Smooth muscle cell of the brain vasculature (primary cell): Measurements from ENCODE around the gene CARD8.
"Not testable (repeated sequence)": the region's sequence is repeated elsewhere in the genome, so short reads cannot be mapped to it uniquely, and the experiment has no call there.

Source experiments
- DNase-seq: peaks from one replicate; pipeline ENCODE4 v3.0.0-alpha.2; 2012; ENCODE audit warnings: low read depth, low spot score

CARD8 gene

DNA sequence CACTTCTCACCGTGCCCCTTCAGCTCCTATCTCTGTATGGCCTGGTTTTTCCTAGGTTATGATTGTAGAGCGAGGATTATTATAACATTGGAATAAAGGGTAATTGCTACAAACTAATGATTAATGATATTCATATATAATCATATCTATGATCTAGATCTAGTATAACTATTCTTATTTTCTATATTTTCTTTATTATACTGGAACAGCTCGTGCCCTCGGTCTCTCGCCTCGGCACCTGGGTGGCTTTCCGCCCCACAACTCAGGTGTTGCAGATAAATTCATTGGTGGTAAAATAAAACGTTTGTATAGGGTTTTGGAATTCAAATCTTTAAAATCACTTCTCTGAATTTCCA lies 4.6 kb upstream of the CARD8 start:
- not testable (repeated sequence) for DNase-seq

DNA sequence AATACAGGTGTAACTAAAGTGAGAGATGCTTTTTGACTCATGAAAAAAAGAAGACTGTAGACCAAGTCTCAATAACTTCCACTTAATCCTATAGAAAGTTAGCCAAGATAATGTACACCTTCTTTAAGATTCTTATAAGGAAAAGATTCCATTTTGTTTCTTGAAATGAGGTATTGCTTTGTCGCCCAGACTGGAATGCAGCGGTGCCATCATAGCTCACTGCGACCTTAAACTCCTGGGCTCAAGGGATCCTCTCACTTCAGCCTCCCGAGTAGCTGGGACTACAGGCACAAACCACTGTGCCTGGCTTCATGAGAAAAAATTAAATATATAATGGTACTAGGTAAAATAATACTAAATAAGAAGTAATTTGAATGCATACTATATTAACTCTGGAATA lies 3.3 kb upstream of the CARD8 start:
- not testable (repeated sequence) for DNase-seq

DNA sequence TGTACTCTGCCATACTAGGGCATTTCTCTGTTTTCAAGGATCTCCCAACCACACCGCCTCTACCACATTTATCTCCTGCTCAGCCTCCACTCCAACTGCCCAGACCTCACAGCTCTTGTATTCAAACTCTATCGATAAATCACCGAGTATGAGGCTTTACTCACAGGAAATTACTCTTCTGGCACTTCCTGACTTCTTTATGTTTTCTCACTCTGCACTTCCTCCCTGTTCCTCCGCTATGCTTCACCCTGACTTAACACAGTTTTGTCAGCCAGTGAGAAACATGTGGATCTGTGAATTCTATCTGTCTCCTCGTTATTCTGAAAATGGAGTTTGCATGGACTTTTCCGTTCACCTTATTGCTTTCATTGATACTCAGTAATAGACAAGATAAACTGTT lies 2.6 kb upstream of the CARD8 start:
- DNase-seq: no peak

DNA sequence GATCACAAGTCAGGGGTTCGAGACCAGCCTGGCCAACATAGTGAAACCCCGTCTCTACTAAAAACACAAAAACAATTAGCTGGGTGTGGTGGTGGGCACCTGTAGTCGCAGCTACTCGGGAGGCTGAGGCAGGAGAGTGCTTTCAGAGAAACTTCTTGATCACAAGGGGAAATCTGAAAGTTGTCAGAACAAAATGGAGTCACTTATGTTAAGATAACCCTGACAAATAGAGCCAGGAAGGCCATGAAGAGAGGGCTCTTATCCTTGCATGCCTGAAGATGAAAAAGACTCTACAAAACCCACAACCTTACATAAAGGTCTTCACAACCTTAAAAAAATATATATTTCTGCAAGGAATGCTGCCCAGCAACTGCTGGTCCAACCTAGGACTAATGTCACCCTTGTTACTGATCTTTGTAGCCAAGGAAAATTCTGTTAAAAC lies 1.2 kb downstream of the CARD8 start:
- DNase-seq: no peak

DNA sequence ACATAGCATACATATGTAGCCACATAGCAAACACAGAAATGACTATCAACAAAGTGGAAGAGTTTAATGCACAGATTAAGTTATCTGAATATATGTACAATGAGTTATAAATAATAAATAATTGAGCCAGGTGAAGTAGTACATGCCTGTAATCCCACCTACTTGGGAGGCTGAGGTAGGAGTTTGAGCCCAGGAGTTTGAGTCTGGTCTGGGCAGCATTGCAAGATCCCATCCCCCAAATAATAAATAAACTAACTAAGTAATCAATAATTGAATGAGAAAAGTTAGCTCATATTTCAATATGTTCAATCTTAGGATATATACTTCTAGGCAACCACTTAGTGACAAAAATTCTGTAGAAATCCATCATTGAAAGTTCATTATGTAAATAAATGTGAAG lies 1.7 kb downstream of the CARD8 start:
- no peak for DNase-seq

DNA sequence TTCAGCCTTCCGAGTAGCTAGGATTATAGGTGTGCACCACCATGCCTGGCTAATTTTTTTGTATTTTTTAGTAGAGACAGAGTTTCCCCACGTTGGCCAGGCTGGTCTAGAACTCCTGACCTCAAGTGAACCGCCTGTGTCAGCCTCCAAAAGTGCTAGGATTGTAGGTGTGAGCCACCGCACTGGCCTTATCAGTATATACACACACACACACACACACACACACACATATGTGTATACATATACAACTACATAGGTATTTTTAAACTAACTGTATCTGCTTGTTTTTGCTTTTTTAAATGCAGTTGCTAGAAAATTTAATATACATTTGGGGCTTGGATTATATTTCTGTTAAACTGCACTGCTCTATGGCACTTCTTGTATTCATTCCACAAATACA lies 3.1 kb downstream of the CARD8 start:
- no peak for DNase-seq

DNA sequence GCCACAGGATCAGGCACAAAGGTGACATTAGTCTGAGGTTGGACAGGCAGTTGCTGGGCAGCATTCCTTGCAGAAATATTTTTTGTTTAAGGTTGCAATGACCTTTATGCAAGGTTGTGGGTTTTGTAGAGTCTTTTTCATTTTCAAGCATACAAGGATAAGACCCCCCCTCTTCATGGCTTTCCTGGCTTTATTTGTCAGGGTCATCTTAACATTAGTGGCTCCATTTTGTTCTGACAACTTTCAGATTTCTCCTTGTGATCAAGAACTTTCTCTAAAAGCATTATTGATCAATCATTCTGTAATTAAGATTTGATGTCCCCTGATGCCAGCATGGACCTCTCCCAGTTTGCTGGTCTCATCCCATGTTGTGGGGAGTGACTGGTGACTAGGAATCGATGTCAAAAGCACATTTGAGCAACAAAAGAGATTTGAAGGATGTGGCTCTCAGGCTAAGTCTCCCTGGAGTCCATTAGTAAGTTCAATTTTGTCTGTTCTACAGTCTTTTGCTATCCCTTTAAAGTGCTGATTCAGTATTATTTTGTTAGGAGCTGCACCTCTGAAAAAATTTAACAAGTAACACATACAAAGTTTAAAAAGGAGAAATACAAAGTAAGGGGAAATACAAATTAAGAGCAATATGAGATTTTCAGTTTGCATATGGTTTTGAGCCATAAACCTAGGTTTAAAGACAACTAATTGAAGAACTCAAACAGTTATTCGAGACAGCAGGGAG lies 5.3 kb downstream of the CARD8 start:
- no peak for DNase-seq

DNA sequence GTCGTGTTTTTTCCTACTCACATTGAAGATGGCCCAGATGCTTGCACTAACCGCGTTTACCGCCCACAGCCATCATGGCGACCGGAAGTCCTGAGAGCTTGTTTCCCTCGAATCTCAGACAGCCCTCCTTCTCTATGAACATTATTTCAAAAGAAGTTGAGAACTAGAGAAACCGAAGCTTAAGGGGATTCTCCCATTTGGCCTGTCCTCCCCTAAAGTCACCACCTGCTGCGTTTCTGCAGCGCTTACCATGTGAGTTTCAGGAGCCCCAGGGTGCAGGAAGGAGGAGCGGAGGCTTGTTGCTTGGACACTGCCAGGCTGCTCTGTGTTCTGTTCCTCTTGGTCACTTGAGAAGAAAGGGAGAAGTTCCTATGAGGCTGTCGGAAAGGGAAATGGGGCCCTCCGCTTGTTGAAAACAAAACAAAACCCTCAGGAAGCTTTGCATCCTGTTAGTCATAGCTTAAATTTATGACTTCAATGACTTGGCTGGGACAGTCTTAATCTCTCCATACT lies 6.2 kb downstream of the CARD8 start:
- DNase-seq: no peak

DNA sequence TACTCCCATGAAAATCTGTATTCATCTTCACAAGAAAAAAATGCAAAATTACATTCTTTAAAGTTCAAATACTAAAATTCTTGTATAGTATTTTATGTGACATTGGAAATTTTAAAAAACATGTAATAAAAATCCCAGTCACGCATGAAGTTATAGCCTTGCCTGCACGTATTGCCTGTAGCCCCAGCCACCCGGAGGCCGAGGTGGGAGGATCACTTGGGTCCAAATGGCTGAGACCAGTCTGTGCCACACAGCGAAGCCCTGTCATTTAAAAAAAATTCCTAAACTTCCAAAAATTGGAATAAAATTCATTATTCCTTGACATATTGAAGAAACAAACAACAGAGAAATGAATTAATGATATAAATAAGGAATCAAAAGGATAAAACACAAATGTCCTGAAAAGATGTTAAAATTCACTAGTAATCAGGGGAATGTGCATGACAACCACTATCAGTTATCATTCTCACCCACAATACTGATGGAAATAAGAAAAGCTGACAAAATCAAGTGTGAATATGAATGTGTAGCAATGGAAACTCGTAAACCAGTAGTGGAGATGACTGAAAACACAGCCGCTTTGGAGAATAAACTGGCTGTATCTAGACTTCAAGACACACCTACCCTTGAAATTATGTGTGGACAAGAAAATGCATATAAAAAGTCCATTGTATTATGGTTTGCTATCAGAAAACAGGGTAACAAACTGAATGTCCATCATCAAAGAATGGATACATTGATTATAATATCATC lies 7.5 kb downstream of the CARD8 start:
- DNase-seq: no peak

DNA sequence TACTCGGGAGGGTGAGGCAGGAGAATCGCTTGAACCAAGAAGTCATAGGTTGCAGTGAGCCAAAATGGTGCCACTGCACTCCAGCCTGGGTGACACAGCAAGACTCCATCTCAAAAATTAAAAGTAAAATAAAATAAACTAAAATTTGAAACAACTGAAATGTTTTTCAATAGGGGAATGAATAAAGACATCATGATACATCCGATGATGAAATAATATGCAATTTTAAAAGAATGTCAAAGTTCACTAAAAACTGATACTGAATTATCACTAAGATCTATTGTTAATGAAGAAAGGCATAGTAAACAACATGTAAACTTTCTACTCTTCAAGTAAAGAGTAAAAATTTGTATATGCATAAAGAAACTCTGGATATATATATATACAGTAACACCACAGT lies 8.5 kb downstream of the CARD8 start:
- no peak for DNase-seq

DNA sequence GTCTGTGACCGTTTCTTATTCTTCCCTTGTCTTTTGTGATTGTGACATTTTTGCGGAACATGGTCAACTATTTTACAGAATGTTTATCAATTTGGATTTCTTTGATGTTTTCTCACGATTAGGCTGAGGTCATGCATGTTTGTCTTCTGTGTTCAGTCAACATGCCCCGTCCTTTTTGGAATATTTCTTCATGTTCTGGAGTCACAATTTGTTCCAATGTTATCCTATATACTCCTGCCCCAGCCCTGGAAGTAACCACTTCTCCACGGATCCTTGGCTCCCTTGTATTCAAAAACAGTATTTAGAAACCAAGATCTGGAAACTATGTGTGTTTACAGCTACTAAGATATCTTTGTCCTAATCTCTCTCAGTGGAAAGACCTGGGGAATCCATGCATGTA lies 9.6 kb downstream of the CARD8 start:
- no peak for DNase-seq

DNA sequence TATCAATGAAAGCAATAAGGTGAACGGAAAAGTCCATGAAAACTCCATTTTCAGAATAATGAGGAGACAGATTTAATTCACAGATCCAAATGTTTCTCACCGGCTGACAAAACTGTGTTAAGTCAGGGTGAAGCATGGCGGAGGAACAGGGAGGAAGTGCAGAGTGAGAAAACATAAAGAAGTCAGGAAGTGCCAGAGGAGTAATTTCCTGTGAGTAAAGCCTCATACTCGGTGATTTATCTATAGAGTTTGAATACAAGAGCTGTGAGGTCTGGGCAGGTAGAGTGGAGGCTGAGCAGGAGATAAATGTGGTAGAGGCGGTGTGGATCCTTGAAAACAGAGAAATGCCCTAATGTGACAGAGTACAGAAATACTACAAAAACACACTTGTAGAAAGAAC lies 11.4 kb downstream of the CARD8 start:
- no peak for DNase-seq

DNA sequence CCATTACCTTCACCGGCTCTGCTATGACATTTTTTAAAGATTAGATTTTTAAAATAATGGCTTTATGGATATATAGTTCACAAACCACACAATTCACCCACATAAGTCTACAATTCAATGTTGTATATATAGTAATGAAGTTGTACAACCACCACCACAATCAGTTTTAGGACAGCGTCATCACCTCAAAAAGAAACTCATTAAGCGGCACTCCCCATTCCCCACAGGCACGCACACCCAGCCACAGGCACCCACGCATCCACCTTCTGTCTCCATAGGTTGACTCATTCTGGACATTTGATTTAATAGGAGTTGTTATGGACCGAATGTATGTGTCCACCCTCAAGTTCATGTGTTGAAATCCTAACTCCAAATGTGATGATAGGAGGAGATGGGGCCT lies 13.9 kb downstream of the CARD8 start:
- not testable (repeated sequence) for DNase-seq

DNA sequence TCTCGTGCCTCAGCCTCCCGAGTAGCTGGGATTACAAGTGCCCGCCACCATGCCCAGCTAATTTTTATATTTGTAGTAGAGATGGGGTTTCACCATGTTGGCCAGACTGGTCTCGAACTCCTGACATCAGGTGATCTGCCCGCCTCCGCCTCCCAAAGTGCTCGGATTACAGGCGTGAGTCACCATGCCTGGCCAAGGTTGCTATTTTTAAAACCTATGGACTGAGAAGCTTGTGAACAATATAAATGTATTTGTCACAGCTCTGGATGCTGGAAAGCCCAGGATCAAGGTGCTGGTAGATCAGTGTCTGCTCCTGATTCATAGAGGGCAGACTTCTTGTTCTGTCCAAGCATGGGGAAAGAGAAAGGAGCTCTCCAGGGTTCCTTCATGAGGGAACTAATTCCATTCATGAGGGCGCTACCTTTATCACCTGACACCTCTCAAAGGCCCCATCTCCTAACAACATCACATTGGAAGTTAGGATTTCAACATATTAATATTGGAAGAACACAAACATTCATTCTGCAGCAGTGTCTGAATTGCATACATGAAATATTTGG lies 16.1 kb downstream of the CARD8 start:
- no peak for DNase-seq

DNA sequence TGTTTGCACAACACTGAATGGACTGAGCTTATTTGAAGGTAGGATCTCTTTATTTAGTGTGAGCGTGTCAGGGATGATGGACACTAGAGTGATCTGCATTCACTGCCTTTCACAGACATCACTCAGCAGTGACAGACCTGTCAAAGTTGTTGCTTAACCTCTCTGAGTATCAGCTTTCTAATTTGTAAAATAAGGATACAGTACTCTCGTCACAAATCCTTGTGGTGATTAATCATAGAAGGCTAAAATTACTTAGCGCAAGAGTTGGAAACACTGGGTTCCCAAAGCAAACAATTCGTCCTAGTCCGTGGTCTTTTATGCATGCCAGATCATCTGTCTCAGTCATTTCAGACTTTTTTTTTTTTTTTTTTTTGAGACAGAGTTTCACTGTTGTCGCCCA lies 16.6 kb downstream of the CARD8 start:
- DNase-seq: no peak

DNA sequence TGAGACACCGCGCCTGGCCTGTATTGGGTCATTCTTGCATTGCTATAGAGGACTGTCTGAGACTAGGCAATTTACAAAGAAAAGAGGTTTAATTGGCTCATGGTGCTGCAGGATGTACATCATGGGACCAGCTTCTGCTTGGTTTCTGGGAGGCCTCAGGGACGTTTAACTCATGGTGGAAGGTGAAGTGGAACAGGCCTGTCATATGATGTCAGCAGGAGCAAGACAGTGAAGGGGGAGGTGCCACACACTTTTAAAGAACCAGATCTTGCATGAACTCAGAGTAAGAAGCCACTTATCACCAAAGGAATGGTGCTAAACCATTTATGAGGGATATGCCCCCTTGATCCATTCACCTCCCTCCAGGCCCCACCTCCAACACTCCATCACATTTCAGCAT lies 18.7 kb downstream of the CARD8 start:
- no peak for DNase-seq

DNA sequence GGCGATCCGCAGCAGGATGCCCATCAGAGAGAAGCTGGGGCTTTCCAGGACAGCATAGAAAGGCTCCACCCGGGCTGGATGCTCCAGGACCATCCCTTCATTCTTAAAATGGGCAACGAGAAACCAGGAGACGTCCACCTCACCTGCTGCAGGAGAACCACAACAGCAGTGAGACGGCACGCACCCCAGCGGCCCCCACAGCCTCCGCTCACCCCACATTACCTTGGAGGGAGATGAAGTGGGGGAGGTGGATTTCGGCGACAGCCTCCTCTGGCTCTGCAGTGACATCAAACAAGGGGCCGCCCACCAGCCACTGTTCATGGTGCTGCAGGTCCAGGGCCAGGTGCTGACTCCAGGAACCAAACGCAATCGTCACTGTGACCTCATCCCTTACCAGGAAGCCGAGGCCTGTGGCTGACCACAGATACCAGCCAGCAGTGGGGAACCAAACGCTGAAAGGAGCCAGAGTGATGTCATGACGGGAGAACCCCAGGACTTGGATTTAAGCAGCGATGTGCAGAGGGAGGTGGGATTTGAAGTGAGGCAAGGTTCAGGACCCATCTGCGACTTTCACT lies 25.1 kb downstream of the CARD8 start:
- no peak for DNase-seq

DNA sequence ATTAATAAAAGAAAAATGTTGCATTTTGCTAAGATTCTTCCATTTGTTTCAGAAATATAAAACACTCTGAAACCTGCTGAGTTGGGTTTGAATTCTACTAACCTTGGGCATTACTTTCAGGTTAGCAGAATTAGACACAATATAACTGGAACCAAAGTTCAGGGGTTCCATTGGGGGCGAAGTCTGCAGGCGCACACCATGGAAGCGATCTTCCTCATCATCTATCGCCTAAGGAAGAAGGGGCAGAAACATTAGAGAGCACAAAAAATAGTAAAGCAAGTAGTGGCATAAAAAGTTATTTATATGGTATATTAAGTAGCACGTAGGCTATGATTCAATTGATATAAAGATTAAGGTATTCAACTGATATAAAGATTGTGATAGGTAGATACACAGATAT lies 34.1 kb downstream of the CARD8 start:
- no peak for DNase-seq

DNA sequence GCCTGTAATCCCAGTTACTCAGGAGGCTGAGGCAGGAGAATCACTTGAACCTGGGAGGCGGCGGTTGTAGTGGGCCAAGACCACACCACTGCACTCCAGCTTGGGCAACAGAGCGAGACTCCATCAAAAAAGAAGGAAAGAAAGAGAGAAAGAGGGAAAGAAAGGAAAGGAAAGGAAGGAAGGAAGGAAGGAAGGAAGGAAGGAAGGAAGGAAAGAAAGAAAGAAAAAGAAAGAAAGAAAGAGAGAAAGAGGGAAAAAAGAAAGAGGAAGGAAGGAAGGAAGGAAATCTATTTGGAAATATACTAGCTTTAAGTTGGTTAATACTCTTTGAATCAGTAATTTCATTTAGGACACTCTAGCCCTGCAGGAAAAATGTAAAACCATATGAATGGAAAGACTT lies 34.9 kb downstream of the CARD8 start:
- not testable (repeated sequence) for DNase-seq

DNA sequence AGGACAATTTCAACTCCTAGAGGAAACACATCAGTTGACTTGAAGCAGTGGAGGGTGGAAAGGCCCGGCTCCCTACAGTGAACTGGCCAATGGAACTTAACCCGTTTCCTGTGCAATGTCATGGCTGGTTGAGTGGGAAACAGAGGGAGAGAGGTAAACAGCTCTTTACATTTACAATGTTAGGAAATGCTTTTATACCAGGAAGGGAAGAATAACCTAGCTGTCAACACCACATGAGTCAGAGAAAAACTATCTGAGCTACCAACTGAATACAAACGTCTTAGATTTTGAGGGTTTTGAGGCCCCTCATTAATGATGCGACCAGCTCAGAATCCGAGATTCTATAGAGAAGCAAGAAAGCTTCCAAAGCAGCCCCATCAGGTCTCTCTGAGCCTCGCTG lies 36.7 kb downstream of the CARD8 start:
- DNase-seq: no peak

DNA sequence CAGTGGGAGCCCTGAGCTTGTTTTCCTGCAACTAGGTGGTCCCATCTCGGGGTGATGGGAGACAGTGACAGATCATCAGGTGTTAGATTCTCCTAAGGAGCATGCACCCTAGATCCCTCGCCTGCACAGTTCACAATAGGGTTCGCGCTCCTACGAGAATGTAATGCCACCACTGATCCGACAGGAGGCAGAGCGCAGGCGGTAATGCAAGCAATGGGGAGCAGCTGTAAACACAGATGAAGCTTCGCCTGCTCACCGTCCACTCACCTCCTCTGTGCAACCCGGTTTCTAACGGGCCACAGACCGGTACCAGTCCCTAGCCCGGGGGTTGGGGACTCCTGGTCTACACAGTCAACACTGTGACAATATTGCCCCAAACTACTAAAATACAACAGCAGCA lies 38.8 kb downstream of the CARD8 start:
- DNase-seq: no peak

DNA sequence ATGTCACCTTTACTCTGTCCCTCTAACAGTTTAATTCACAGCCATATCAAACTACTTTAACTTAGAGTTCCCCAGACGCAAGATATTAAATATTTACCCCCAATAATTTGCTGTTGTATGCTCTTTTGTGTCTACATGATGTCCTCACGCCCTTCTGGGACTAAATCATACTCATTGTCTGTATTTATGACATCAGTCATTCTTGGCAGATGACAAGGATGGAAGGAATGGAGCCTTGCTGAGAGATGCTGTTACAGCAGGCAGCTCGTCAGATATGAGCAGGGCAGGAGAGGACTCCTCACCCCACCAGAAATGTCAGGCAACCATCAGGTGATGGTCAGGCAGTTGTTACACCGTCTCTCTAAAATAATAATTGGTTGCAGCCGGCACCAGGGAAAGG lies 41.8 kb downstream of the CARD8 start:
- DNase-seq: no peak

DNA sequence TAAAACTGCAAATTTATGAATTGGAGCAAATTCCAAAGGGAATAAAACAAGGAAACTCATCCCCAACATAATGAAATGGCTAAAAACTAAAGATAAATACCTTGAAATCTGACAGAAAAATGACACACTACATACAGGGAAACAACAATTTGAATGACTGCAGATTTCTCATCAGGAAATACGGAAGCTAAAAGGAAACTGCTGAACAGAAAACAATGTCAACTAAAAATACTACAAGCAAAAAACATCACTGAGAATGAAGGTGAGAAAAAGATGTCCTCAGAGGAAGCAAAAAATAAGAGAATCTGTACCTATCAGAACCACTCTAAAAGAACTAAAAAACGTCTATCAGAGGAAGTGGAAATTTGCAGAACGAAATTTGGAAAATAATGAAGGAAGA lies 45.7 kb downstream of the CARD8 start:
- DNase-seq: no peak
